COR-L47 (cell line): ENCODE data around the gene GUCA2A.
A peak's percentile ranks its signal among the peaks of the same experiment; 100 is the strongest.

Experiments used
- DNase-seq: peaks from one replicate; lab custom pipeline; 2025; lab: John Stamatoyannopoulos, UW

The GUCA2A gene

DNA sequence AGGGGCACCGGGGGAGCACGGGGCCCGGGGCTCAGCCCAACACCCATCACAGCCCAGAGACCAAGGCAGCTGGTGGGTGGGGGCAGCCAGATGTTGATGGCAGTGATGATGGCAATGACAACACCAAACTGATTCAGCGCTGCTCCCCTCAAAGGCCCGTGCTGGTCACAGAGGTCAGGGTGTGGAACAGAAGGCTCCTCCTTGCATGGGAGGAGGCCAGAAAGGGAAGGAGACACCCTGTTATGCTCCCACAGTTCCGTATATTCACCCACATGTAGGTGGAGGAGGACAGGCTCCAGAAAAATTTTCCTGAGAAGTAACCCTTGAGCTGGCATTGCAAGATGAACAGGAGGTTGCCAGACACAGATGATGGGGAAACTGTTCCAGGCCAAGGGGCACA lies 10.9 kb downstream of the GUCA2A start:
- no peak for DNase-seq

DNA sequence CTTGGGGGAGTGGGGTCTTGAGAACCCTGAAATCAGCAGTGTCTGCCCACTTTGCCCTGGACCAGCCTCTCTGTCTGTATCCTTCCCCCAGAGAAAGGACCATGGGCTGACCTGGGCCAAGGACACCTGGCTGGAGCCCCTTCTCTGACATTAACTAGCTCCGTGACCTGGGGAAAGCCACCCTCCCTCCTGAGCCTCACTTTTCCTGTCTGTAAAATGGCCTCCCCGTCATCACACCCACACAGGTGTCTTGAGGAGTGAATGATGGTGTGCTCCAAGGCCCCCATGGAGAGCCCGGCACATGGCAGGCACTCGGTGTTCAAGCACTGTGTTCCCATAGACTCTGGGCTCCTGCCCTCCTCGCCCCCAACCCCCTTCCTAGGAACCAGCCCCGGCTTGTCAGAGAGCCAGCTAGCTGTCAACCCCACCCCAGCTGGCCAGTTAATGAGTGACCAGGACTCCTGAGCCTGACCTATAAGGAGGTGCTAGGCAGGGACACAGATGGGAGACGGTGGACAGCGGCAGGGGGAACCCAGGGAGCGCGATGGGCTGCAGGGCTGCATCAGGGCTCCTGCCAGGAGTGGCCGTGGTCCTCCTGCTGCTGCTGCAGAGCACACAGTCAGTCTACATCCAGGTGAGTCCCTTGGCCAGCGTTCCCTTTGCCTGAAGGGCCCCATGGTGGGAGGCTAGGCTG lies 11.5 kb downstream of the GUCA2A start, which contains the start of gene GUCA2B:
Gene GUCA2B, plus strand, starts transcription at position 504 of the 694 bp plus-strand sequence. Its CDS starts 41 bp downstream, at position 545.
- DNase-seq = no peak

DNA sequence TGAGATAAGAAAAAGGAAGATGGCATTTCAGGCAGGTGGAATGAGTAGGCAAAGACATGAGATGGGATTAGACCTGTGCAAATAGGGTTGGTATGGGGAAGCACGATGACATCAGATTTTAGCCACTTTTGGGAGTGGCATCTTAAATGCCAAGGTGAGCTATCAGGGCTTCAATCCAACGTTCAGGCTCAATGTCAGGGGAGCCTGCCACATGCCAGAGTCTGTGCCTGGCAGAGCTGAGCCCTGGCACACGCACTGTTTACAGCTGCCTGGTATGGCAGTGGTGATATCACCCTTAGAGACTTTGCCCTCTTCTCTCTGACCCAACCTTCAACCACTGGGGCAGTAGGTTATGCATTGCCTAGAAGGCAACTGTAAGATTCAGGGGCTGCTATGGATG lies 12.4 kb downstream of the GUCA2A start:
- no peak for DNase-seq

DNA sequence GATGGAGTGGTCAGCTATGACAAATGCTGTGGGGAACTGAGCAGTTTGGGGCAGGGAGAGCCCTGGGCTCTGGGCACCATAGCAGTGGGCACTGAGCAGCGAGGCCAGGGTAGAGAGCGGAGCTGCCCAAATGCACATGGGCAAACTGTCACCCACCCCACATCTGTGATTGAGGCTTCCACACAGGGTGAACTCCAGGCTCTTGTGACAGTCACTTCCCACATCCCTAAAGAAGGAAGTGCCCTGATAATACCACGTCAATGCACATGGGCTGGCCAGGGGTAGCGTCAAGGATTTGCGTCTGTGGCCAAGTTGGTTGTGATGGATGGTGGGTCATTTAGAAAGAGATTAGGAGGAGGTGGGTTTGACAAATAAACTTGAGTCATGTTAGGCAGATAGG lies 13.9 kb downstream of the GUCA2A start:
- DNase-seq = no peak

DNA sequence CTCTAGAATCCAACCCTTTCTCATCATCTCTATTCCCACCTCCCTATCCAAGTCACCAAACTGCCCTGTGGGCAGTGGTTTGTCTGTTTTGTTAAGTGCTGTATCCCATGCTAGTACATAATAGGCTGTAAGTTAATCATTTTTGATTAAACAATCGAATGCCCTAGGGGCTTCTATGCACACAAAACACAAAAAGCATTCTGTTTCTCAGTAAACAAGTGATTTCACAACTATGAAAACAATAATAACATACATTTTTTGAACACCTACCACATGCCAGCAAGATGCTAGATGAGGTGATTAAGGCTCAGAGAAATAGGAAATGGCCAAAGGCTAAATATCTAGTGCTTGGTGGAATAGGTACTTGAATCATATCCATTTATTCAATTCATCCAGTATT lies 16.4 kb downstream of the GUCA2A start:
- no peak for DNase-seq

DNA sequence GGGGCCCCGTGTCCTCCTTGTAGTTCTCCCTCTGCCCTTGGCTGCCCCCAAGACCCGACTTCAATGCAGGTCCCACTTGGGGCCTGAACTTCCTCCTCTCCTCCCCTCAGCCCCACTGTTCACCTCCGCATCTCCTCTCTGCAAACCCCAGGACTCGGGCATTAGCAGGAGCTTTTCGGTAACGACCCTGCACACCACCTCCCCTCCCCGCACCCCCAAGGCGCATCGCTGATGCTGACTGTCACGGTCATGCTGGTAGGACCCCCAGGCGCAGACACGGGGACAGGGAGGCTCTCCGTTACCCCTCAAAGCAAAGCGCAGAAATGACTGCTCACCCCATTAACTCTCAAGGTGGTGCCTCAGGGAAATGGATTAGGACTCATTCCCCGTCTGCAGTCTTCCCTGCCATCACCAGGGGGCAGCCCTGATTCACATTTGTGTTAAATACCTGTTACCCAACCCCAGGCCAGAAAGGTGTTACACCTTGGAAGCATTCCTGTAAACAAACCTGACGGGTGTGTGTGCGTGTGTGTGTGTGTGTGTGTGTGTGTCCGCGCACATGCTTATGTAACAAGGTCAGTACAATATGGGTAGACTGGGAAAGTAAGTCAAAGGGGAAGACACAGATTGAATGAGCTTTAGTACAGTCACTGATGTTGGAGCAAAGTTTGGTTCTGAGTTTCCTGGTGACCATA lies 17.8 kb downstream of the GUCA2A start:
- peak; percentile 78 for DNase-seq

DNA sequence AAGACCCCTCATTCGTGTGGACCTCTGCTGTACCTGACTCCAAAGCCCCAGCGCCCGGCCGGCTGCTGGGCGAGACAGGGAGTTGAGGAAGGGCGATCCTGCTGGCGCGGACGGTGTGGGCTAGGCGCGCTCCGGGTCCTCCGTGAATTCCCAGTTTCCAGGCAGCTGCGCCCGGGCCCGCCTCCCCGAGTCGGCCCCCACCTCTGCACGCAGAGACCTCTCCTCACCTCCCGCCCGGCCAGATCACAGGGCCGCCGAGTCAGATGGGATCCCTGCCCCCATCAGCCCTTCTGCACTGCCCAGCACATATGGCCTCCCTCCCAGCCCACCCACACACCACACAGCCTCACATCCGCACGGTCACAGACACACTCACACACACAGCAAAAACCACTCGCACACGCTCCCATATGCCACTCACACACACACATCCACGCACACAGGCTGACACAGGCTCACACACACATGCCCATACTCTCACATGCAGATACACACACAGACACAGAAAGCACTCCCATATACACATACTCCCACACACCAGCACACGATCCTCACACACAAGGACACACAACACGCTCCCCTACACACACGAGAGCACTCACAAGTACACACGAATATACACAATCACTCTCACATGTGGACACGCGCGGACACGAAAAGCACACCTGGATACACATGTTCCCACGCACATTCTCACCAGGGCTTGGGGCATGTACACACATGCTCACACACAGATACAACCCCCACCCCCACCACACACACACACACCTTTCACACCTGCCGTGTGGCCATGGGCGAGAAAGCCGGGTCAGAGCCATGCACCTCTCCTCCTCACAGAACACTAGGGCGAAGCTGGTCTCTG lies 18.6 kb downstream of the GUCA2A start:
- no peak for DNase-seq

DNA sequence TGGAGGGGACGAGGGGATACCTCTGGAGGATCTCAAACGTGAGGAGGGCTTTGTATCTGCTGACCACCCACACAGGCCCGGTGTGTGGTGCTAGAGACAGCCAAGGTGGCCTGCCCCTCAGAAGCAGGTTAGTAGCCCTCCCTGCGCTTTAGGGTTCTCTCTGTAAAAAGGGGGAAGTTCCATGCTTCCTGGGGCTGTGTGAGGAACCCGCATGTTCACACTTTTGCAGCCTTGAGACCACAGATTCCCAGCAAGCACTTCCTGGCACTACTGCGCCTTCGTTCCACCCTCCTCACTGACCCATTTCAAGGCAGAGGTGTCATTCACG lies 19.2 kb downstream of the GUCA2A start:
- DNase-seq = no peak

DNA sequence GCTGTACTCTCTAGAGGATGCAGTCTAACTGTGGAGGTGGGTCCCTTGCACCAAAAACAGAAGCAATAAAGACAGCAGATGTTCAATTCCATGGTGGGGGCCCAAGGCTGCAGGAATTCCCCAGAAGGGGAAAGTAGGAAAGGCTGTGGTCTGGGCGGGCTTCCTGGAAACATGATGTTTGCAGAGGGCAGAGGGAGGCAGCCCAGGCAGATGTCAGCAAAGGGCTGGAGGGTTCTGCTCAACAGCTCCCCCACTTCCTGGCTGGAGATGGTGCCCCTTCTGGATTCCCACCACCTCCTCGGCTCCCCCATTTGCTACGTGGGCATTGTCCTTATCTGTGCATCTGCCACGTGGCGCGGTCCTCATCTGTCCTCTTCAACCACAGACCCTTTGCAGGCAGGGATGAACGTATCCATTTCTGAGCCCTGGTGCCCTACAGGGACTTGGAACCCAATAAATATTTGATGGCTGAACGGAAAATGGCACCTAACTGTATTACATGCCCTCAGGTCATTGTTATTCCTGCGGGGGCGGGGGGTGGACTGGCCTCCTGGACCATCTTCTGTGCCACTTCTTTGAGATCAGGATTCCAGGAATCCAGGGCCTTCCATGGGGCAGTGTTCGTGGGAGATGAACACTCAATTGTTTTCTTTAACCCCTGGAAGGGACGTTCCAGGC lies 19.7 kb downstream of the GUCA2A start:
- DNase-seq = no peak

DNA sequence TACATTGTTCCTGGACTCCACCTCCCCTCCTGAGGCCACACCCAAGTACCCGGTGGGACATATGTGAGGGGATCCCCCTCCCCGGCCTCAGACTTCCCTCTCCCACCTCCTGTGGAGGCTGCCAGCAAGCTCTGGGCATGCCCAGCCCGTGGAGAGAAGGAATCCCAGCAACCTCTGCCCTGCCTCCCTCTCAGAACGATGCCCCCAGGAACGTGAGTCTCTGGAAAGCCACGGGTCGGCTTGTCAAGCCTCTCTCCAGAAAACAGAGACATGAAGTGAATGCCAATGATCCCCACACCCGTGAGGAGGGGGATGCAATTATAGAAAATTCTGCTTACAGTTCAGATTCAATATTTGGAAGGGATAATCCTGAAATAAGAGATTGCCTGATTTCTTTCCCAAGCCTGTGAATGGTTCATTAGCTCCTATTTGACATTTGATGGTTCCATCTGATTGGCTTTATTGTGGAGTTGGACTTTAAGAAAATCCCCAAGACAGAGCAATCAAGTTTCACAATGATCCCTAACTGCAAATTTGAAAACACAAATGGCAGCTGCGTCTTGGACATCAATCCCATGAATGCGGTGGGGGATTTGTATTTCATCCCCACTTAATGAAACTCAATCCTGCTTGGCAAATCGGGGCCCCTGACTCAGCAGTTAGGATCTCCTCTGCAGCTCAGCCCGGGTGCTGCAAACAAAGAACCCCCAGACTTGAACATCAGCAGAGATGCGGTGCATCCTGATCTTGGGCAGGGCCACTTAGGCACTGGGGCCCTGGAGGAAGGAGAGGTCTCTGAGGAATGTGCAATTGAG lies 20.4 kb downstream of the GUCA2A start:
- no peak for DNase-seq

DNA sequence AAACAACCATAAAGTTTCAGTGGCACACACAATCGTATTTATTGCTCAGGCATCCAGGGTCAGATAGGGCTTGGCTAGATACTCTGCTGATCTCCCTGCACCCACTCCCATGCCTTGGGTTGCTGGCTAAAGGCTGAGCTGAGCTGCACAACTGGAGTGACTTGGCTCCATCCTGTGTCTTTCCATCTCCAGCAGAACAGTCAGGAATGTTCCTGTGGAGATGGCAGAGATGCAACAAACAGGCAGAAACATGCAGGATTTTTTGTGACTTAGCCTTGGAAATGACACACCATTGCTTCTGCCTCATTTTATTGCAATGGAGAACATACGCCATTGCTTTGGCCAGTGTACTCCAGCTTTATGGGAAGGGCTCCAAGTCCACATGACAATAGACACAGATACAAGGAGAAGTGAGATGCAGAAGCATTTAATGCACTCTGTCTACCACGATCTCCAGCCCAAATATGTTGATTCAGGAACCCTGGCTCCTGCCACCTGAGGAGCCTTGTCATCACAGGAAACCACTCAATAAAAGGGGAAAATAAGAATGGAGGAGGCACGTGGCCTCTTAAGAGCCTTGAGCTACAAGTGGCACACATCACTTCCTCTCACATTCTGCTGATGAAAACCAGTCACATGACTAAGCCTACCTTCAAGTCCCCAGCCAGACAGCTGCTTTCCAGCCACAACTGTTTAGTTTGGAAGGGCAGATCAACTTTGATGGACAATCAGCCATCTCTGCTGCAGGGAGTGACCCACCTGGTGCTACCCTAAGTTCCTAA lies 21.5 kb downstream of the GUCA2A start:
- DNase-seq = no peak

DNA sequence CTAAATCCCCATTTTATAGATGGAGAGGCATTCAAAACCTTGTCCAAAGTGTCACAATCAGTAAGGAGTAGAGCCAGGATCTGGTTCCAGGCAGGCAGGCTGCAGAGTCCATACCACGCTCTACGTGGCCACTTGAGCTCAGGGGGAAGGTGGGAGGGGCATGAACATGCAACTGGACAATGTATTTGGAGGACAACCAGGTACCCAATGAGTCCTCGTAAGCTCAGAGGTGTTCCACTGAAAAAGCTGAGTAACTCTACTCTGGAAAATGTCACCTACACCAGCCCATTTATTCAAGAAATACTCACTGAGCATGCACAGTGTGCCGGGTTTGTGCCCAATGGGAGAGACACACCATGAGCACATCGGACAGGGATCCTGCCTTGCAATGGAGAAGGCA lies 22.6 kb downstream of the GUCA2A start:
- no peak for DNase-seq

DNA sequence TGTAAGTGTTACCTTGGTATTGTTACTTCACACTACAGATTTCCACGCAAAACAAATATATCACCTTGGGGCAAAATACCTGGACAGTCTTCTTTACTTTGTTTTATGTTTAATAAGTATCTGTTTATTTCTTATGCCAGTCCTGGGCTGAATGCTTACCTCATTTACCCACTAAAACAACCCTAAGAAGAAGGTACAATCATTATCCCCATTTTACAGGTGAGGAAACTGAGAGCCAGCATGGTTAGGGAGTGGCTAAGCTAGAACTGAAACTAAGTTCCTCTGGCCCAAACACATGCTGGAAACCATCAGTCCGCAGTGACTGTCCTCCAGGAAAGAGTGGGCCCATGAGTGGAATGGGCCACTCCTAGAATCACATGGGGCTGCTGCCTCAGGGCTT lies 24.4 kb downstream of the GUCA2A start:
- DNase-seq = no peak

DNA sequence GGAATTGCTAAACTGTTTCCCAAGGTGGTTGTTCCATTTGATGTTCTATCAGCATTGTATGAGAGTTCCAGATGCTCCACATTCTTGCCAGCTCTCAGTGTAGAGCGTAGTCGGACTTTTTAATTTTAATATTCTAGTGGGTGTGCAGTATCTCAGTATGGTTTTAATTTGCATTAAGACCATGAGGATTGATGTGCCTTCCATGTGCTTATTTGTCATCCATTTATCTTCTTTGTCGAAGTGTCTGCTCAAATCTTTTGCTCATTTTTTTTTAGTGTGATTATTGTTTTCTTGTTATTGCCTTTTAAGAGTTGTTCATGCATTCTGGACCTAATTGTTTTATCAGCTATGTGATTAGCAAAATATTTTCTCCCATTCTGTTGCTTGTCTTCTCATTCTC lies 25.1 kb downstream of the GUCA2A start:
- no peak for DNase-seq

DNA sequence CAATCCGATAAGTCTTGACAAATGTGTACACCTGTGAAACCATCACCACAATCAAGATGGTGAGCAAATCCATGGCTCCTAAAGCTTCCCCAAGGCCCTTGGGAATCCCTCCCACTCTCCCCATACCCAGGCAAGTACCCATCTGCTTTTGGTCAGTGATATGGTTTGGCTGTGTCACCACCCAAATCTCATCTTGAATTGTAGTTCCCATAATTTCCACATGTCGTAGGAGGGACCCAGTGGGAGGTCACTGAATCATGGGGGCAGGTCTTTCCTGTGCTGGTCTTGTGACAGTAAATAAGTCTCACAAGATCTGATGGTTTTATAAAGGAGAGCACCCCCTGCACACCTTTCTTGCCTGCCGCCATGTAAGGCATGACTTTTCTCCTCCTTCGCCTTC lies 26.0 kb downstream of the GUCA2A start:
- DNase-seq = no peak

DNA sequence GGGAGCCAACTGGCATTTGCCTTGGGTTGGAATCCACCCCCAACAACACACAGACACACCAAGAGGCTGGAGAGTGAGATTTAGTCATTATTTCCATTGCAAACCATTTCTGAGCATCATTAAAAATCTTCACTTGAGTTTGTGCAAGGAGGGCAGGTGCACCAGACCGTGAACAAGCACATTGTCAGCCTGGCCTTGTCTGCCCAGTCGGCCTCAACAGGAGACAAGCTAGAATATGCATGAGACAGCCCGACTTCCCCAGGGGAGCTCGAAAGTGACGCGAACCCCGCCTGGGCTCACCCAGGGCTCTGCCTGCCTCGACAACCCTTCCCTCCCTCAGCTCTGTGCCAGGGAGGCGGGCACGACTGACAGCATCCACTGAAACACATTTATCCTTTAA lies 26.8 kb downstream of the GUCA2A start:
- DNase-seq = no peak

DNA sequence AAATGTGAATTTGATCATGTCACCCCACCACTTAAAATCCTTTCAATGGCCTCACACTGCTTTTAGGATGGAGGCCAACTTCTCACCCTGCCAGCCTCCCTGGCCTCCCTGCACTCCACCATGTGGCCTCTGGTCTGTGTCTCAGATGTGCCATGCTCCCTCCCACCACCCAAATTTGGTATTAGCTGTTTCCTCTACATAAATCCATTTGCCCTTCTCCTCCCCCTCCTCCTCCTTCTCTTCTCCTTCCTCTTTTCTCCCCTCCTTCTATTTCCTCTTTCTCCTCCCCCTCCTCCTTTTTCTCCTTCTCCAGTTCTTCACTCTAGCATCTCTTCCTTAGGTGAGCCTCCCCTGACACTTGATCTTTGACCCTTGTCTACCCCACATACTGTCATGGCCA lies 28.1 kb downstream of the GUCA2A start:
- no peak for DNase-seq

DNA sequence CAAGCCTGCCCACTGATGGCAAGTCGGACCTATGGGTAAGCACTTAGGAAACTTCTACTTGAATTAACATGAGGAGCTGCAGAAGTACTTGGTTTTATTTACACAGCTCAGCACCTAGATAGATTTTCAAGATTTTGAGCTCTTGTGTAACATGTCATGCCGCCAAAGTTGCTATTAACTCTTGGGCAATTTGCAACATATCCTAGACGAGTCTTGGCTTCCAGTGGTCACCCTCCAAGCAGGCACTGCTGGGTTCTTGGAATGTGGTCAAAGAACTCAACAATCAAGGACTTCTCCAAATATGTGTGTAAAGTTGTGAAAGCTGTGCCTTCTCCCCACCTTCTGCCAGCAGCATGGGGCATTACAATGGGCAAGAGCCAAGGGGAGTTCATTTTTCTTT lies 29.1 kb downstream of the GUCA2A start:
- no peak for DNase-seq

DNA sequence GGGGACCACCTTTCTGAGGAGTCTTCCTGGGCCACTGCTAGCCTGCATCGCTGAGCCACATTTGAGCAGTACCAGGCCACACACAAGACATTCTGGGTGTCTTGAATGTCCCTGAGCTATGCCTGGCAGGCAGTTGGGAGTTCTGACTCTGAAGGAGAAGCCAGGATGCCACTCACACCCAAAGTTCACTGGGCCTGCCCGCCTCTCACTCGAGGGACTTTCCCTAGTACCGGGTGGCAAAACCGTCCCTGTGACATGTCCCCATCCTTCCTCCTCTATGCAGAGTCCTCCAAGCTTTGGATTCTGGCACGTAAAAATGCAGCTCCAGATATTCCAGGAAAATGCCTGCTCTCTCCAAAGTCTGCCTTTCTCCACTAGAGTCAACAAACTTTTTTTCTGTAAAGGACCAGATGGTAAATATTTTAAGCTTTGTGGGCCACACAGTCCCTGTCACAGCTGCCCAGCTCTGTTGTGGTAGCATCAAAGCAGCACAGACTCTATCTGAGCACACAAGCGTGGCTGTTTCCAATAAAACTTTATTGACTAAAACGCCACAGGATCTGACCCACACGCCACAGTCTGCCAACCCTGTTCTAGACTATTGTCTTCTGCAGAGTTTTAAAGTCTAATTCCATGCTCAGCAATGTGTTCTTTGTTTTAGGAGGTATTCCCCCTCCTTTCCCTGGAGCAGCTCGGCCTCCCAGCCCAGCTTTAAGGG lies 30.6 kb downstream of the GUCA2A start:
- DNase-seq = no peak

DNA sequence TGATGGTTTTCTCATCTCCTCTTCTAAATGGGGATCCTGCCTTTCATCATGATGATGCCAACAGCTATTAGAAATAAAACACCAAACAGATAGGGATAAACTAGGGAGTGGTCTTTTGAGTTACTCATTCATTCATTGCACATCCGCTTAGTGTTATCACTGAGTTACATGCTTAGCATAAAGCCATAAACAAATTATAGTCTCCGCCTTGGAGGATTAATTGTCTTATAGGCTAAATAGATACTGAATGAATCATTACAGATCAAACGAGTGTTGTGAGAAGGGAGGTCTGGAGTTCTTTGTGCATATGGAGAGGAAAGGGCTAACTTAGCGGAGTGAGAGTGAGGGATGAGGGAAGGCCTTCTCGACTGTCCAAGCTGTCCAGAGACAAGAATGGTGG lies 31.2 kb downstream of the GUCA2A start:
- no peak for DNase-seq
